ENCODE data around the gene SPAG6.

Gene SPAG6

GRCh38 chr10:22443175-22443901 lies 98.0 kb downstream of the SPAG6 start:
- DNase-seq (ENCODE audit: extremely low spot score): no peak
- TF ChIP-seq, protein P1, sequence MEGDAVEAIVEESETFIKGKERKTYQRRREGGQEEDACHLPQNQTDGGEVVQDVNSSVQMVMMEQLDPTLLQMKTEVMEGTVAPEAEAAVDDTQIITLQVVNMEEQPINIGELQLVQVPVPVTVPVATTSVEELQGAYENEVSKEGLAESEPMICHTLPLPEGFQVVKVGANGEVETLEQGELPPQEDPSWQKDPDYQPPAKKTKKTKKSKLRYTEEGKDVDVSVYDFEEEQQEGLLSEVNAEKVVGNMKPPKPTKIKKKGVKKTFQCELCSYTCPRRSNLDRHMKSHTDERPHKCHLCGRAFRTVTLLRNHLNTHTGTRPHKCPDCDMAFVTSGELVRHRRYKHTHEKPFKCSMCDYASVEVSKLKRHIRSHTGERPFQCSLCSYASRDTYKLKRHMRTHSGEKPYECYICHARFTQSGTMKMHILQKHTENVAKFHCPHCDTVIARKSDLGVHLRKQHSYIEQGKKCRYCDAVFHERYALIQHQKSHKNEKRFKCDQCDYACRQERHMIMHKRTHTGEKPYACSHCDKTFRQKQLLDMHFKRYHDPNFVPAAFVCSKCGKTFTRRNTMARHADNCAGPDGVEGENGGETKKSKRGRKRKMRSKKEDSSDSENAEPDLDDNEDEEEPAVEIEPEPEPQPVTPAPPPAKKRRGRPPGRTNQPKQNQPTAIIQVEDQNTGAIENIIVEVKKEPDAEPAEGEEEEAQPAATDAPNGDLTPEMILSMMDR (IDR thresholded peaks at IDR 0.05; ENCODE audit: control extremely low read depth, extremely low read depth, low read depth, missing control alignments): no peak
- ChIA-PET CTCF (no interaction called here), POLR2A (no interaction called here)

DNA sequence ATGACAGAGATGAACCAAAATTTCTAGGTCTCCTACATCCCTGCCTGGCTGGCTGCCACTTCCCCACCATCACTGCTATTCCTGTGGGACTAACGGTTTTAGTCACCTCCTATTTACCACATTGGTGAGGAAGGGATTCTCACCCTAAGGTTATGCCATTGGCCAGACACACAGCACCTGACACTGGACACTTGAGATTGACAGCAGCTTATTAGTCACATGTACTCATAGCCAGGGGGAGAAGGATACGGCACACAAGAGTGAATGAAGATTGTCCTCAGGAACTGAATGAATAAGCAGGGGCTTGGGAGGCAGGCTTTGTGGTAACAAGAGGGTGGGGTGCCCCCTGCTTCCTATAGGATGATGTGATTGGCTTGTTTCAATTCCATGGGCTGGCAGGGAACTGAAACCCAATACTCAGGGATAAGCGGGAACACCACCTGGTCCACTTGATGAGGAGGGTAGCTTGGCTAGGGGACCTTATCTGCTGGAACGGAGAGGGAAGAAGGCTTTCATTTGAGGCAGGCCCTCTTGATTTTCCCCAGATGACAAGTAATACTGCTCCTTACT lies 99.0 kb downstream of the SPAG6 start:
- DNase-seq (ENCODE audit: extremely low spot score): no peak
- TF ChIP-seq, protein P1 (IDR thresholded peaks at IDR 0.05; ENCODE audit: control extremely low read depth, extremely low read depth, low read depth, missing control alignments): no peak
- CTCF ChIA-PET: no interaction called here
- POLR2A ChIA-PET: no interaction called here

GRCh38 chr10:22445495-22445894 lies 100.2 kb downstream of the SPAG6 start:
- ChIA-PET CTCF (interaction anchor here (0.7 to 1.3 kb wide), 3 partner anchors 9 to 15 kb away, joined by 3 to 5 read pairs (median 3); no protein-coding TSS in a partner anchor), POLR2A (no interaction called here)
- DNase-seq (ENCODE audit: extremely low spot score): no peak
- TF ChIP-seq, protein P1 (IDR thresholded peaks at IDR 0.05; ENCODE audit: control extremely low read depth, extremely low read depth, low read depth, missing control alignments): no peak

- POLR2A ChIA-PET: no interaction called here
- CTCF ChIA-PET: no interaction called here
- TF ChIP-seq, protein P1 (IDR thresholded peaks at IDR 0.05; ENCODE audit: control extremely low read depth, extremely low read depth, low read depth, missing control alignments): no peak
- DNase-seq (ENCODE audit: extremely low spot score): no peak
These were observed 101.8 kb downstream of the SPAG6 start for GRCh38 chr10:22447068-22447467.

- TF ChIP-seq, protein P1 (IDR thresholded peaks at IDR 0.05; ENCODE audit: control extremely low read depth, extremely low read depth, low read depth, missing control alignments): no peak
- POLR2A ChIA-PET: no interaction called here
- no peak for DNase-seq (ENCODE audit: extremely low spot score)
- CTCF ChIA-PET: no interaction called here
These were observed 106.0 kb downstream of the SPAG6 start for GRCh38 chr10:22451346-22451745.

DNA sequence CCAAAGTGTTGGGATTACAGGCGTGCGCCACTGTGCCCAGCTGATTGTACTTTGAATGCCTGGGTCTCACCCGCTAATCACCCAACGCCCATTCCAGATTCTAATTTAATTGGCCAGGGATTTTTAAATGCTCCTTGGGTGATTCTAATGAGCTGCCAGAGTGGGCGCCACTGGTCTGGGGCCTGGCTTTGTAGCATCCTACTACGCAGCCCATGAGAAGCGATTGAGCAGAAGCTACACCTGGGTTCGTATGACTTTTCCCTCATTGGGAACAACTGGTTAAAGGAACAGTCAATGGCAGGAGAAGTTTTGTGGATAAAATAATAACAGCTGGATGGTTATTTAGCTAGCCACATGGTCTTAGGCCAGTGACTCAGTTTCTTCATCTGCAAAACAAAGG lies 108.0 kb downstream of the SPAG6 start:
- TF ChIP-seq, protein P1 (IDR thresholded peaks at IDR 0.05; ENCODE audit: control extremely low read depth, extremely low read depth, low read depth, missing control alignments): no peak
- CTCF ChIA-PET: interaction anchor here (1.0 to 2.0 kb wide), 4 partner anchors 8 to 536 kb away, joined by 3 to 5 read pairs (median 4); no protein-coding TSS in a partner anchor
- POLR2A ChIA-PET: no interaction called here
- DNase-seq (ENCODE audit: extremely low spot score): no peak

Data from GM10248 (cell line).